ENCODE data around the gene ALK. TPM values are rescaled to one million over a fixed set of nuclear protein-coding genes. Genes with fewer than 3 reads are reported as not detected.

ALK gene
- total RNA-seq, 1 donor from 2014 or later, result not detected

DNA sequence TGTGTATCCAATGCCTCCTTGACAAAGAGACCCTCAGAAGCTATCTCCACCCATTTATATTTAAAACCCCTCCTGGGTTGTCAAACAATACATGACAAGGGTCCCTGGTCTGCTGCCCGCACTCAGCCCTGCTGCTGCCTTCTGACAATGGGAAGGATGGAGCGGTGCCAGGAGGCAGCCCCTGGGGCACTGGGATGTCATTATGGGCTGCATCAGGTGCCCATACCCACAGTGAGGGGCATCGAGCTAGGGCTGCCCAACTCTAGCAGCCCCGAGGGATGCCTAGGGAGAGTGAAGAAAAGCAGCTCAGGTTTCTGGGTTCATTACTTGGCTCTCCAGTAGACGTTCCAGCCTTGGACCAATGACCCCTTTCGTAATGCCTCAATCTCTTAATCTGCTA, 301.7 kb downstream of the ALK start:
- H3K4me1 Mint-ChIP-seq (ENCODE audit: low read depth), result peaks cover 7% of the 10 kb centered on the region

DNA sequence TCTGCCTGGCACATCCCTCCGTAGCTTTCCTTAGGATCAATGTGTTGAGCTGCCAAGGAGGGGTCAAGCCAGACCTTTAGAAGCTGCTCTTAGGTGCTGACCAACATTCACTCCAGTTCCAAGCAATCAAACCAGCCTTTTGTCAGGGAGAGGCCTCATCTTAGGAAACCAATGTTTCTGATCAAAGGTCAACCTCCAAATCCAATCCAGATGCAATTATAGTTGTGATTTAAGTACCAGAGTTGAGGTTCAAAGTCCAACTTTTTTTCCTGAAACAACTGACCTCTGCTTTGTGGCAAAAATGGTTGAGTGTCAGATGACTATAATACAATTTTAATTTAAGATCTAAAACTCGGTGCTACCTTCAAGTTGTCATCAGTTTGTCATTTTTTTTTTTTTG, 303.4 kb downstream of the ALK start:
- no peaks in the 10 kb centered on the region for H3K36me3 Mint-ChIP-seq (ENCODE audit: insufficient read depth)
- H3K27me3 Mint-ChIP-seq, result peaks cover 6% of the 10 kb centered on the region
- no peaks in the 10 kb centered on the region for H3K9me3 Mint-ChIP-seq (ENCODE audit: low read depth)
- no peak overlapping the region for H3K4me3 Mint-ChIP-seq (ENCODE audit: low read depth)
- H3K27ac Mint-ChIP-seq, result no peak overlapping the region
- DNase-seq (ENCODE audit: low spot score, unreplicated experiment), result no peak
- TF ChIP-seq, protein P1, sequence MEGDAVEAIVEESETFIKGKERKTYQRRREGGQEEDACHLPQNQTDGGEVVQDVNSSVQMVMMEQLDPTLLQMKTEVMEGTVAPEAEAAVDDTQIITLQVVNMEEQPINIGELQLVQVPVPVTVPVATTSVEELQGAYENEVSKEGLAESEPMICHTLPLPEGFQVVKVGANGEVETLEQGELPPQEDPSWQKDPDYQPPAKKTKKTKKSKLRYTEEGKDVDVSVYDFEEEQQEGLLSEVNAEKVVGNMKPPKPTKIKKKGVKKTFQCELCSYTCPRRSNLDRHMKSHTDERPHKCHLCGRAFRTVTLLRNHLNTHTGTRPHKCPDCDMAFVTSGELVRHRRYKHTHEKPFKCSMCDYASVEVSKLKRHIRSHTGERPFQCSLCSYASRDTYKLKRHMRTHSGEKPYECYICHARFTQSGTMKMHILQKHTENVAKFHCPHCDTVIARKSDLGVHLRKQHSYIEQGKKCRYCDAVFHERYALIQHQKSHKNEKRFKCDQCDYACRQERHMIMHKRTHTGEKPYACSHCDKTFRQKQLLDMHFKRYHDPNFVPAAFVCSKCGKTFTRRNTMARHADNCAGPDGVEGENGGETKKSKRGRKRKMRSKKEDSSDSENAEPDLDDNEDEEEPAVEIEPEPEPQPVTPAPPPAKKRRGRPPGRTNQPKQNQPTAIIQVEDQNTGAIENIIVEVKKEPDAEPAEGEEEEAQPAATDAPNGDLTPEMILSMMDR (IDR thresholded peaks at IDR 0.05; ENCODE audit: unreplicated experiment), result no peak
- peaks cover 7% of the 10 kb centered on the region for H3K4me1 Mint-ChIP-seq (ENCODE audit: low read depth)

More for the DNA sequence above, 301.7 kb downstream of the ALK start:
- no peaks in the 10 kb centered on the region for H3K9me3 Mint-ChIP-seq (ENCODE audit: low read depth)
- H3K27me3 Mint-ChIP-seq, result peaks cover 6% of the 10 kb centered on the region
- DNase-seq (ENCODE audit: low spot score, unreplicated experiment), result no peak
- H3K4me3 Mint-ChIP-seq (ENCODE audit: low read depth), result no peak overlapping the region
- TF ChIP-seq, protein P1 (IDR thresholded peaks at IDR 0.05; ENCODE audit: unreplicated experiment), result no peak
- H3K27ac Mint-ChIP-seq, result no peak overlapping the region
- H3K36me3 Mint-ChIP-seq (ENCODE audit: insufficient read depth), result no peaks in the 10 kb centered on the region

DNA sequence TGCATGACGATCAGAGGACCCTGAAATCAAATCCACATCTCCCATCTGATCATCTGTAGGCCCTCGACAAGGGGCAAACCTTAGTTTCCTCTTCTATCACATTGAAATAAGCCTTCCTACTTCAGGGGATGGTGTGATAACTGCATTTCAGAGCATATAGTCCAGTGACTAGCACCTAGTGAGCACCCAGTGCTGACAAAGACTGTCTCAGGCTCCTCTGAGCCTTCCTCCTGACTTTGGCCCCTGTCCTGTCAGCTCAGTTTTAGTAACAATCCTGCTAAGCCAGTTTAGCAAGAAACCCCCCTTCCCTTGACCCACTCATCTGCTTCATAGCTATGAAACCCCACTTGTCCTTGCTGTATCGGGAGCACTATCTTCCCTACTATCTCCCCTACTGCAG, 304.0 kb downstream of the ALK start:
- no peak for DNase-seq (ENCODE audit: low spot score, unreplicated experiment)
- H3K27ac Mint-ChIP-seq, result no peak overlapping the region
- TF ChIP-seq, protein P1 (IDR thresholded peaks at IDR 0.05; ENCODE audit: unreplicated experiment), result no peak
- H3K36me3 Mint-ChIP-seq (ENCODE audit: insufficient read depth), result no peaks in the 10 kb centered on the region
- peaks cover 7% of the 10 kb centered on the region for H3K4me1 Mint-ChIP-seq (ENCODE audit: low read depth)
- H3K4me3 Mint-ChIP-seq (ENCODE audit: low read depth), result no peak overlapping the region
- H3K9me3 Mint-ChIP-seq (ENCODE audit: low read depth), result no peaks in the 10 kb centered on the region
- peaks cover 6% of the 10 kb centered on the region for H3K27me3 Mint-ChIP-seq

DNA sequence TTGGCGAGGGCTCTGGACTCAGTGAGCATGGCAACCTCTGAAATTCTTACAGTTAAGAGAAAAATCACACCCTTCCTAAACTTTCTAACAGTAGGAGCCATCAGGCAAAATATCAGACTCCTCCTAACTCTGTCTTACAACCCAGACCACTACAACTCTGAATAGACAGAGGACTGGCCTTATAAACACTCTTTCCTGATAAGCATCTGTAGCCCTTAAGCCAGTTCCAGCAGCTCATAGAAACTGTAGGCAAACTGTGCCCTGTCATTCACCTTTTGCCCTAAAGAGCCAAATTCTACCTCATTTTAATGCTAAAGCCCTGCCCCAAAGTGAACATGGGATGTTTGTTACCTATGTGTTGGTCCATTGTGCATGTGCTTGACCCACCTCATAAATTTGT, 304.8 kb downstream of the ALK start:
- peaks cover 7% of the 10 kb centered on the region for H3K4me1 Mint-ChIP-seq (ENCODE audit: low read depth)
- H3K27me3 Mint-ChIP-seq, result peaks cover 4% of the 10 kb centered on the region
- no peak overlapping the region for H3K4me3 Mint-ChIP-seq (ENCODE audit: low read depth)
- no peaks in the 10 kb centered on the region for H3K9me3 Mint-ChIP-seq (ENCODE audit: low read depth)
- H3K27ac Mint-ChIP-seq, result no peak overlapping the region
- DNase-seq (ENCODE audit: low spot score, unreplicated experiment), result no peak
- TF ChIP-seq, protein P1 (IDR thresholded peaks at IDR 0.05; ENCODE audit: unreplicated experiment), result no peak
- no peaks in the 10 kb centered on the region for H3K36me3 Mint-ChIP-seq (ENCODE audit: insufficient read depth)

DNA sequence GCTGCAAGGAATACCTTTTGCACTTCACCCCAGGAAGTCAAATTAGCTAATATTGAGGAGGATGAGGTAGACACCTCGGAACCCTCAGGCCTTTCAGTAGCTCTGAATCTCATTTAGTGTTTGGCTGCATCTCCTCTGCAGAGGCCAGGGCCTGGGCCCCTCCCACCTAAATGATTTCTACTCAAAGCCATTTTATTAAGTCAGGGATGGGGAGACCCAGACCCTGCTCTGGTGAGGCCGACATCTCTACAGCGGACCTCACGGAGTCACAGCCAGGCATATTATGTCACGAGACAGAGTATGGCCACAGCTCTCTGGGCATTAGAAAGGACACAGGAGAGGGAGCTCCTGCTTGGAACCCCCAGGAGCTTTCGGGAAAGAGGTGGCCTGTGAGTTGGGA, 305.5 kb downstream of the ALK start:
- Mint-ChIP-seq H3K36me3 (ENCODE audit: insufficient read depth) (no peaks in the 10 kb centered on the region), H3K4me3 (ENCODE audit: low read depth) (no peak overlapping the region), H3K27me3 (peaks cover 3% of the 10 kb centered on the region), H3K9me3 (ENCODE audit: low read depth) (no peaks in the 10 kb centered on the region), H3K27ac (no peak overlapping the region), H3K4me1 (ENCODE audit: low read depth) (peaks cover 7% of the 10 kb centered on the region)
- no peak for DNase-seq (ENCODE audit: low spot score, unreplicated experiment)
- TF ChIP-seq, protein P1 (IDR thresholded peaks at IDR 0.05; ENCODE audit: unreplicated experiment), result no peak
